C4-2B (cell line): ENCODE measurements around the gene STAMBPL1.
A peak's percentile ranks its signal among the peaks of the same experiment; 100 is the strongest.
"Not testable (repeated sequence)": the region's sequence is repeated elsewhere in the genome, so short reads cannot be mapped to it uniquely, and the experiment has no call there.

Experiments
- H3K27ac ChIP-seq: fragments of 450-650 bp; 2 replicates; pipeline ENCODE4 v1.5.1; 2017
- ZFX ChIP-seq: fragments of 450-650 bp; IDR thresholded peaks from 2 replicates; pipeline ENCODE4 v1.6.1; 2017
- TF ChIP-seq, protein P1 (sequence below): fragments of 450-650 bp; conservative IDR thresholded peaks from 2 replicates; pipeline ENCODE4 v1.5.1; 2017; ENCODE audit warnings: mild to moderate bottlenecking

Gene STAMBPL1

DNA sequence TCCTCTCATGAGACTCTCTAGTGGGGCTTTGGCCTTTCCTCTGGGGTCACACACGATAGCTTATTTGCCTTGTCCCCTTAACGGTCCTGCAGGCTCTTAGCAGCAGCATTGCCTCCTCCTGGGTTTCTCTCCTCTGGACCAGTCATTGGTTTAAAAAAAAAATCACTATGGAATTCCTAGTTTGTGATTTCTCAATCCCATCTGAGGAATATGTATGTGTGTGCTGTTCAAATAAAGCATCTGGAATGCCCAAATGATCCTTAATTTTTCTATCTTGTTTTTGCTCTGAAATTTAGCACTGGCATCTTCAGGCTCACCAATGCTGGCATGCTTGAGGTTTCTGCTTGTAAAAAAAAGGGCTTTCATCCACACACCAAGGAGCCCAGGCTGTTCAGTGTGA, 42.0 kb downstream of the STAMBPL1 start:
- no peak overlapping the region for H3K27ac ChIP-seq
- TF ChIP-seq, protein P1, sequence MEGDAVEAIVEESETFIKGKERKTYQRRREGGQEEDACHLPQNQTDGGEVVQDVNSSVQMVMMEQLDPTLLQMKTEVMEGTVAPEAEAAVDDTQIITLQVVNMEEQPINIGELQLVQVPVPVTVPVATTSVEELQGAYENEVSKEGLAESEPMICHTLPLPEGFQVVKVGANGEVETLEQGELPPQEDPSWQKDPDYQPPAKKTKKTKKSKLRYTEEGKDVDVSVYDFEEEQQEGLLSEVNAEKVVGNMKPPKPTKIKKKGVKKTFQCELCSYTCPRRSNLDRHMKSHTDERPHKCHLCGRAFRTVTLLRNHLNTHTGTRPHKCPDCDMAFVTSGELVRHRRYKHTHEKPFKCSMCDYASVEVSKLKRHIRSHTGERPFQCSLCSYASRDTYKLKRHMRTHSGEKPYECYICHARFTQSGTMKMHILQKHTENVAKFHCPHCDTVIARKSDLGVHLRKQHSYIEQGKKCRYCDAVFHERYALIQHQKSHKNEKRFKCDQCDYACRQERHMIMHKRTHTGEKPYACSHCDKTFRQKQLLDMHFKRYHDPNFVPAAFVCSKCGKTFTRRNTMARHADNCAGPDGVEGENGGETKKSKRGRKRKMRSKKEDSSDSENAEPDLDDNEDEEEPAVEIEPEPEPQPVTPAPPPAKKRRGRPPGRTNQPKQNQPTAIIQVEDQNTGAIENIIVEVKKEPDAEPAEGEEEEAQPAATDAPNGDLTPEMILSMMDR, result no peak
- no peak for TF ChIP-seq ZFX

DNA sequence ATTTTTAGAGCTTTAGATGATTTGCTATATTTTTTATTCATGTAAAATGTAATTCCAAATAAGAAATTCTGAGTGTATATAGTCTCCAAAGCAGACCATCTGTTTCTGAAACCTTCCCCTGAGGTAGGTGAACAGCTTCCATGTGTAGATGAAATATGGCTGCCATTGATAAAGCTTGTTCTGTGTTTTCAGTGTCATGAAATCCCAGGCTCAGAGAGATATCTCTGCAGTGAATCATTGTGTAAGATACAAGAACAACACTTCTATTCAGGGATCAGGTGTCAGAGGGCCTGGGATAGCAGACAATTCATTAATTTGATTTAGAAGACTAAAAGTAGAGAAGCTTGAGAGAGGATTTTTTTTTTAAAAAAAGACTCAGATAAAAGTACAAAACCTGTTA, 43.5 kb downstream of the STAMBPL1 start:
- no peak for TF ChIP-seq ZFX
- TF ChIP-seq, protein P1, result no peak
- no peak overlapping the region for H3K27ac ChIP-seq

DNA sequence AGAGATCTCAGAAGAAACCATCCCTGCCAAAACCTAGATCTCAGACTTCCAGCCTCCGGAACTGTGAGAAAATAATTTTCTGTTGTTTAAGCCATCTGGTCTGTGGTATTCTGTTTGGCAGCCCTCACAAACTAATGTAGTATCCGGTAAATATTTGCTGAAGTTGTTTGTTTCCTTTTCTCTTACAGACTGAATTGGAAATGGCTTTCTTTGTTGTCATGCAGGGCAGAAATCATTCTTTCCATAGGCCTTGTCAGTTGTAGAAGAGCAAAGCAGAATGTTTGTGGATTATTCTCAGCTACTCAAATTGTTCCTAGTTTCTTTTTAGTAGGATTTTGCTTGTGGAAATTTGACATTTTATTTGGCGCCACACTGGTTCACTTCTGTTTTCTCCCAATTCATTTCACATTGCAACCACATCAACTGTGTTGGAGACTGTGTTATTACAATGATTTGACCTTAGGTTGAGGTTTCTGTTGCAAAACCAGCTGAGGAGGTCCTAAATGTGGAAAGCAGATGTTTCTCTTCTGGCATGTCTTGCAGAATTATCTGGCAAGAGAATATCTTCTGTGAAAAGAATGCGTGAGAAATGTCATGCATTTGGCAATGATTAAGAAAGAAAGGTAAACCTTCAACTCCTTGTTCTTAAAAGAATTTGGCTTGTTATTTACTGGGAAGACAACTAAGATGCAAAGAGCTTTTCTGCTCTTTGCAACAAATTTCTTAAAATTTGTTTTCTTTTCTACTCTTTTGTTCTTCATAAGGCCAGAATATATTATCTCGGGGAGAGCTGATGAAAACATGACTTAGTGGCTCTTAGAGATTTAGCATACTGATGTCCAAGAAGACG, 46.7 kb downstream of the STAMBPL1 start:
- TF ChIP-seq, protein P1, result no peak
- TF ChIP-seq ZFX, result no peak
- H3K27ac ChIP-seq, result no peak overlapping the region

DNA sequence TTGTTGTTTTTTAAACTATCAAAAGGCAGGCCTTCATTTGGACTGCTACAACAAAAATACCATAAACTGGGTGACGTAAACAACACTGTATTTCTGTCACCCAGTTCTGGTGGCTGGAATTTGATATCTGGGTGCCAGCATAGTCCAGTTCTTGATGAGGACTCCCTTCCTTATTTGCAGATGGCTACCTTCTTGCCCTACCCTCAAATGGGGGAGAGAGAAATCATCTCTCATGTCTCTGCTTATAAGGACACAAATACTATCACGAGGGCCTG, 47.3 kb downstream of the STAMBPL1 start:
- no peak for TF ChIP-seq ZFX
- TF ChIP-seq, protein P1, result no peak
- no peak overlapping the region for H3K27ac ChIP-seq

DNA sequence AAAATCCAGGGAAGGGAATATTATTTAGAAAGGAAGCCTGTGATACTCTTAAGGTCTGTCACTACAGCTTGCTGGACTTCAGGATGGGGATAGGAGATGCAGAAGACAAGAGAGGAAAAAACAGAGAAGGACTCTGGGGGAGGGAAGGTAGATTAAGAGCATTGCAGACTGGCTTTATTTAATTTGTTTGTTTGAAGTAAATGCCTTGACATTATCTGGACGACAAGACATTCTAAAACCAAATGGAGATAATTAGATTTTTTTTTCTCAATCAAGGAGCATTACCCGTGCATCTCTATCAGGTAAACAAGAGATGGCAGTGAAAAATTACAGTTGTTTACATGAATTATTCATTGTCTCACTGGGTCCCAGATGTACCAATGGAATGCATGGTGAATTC, 48.2 kb downstream of the STAMBPL1 start:
- no peak for TF ChIP-seq ZFX
- TF ChIP-seq, protein P1, result no peak
- no peak overlapping the region for H3K27ac ChIP-seq

DNA sequence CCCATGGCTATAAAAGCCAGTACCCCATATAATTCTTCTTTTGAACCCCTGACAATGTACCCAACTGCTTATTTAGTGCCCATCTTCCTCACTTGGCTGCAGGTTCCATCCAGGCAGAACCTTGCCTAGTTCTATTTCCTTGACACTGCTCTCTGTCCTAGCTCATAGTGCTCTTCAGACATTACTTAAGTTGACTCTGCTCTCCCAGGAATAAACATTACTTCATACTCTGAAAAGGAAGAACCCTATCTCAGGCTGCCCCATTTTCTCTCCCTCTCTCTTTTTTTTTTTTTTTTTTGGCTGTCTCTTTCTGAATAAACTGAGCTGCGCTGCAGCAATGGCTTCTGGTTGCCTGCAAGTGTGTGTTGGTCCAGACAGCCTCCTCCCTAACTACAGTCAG, 51.5 kb downstream of the STAMBPL1 start:
- no peak for TF ChIP-seq ZFX
- TF ChIP-seq, protein P1, result no peak
- H3K27ac ChIP-seq, result no peak overlapping the region

DNA sequence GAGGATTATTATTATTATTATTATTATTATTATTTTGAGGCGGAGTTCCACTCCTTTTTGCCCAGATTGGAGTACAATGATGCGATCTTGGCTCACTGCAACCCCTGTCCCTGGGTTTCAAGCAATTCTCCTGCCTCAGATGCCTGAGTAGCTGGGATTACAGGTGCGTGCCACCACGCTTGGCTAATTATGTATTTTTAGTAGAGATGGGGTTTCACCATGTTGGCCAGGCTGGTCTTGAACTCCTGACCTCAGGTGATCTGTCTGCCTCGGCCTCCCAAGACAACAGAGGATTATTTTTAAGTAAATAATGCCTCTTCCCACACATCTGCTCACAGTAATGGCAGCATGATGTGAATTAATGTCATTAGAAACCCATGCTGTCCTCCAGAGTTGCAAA, 52.0 kb downstream of the STAMBPL1 start:
- not testable (repeated sequence) for H3K27ac ChIP-seq

DNA sequence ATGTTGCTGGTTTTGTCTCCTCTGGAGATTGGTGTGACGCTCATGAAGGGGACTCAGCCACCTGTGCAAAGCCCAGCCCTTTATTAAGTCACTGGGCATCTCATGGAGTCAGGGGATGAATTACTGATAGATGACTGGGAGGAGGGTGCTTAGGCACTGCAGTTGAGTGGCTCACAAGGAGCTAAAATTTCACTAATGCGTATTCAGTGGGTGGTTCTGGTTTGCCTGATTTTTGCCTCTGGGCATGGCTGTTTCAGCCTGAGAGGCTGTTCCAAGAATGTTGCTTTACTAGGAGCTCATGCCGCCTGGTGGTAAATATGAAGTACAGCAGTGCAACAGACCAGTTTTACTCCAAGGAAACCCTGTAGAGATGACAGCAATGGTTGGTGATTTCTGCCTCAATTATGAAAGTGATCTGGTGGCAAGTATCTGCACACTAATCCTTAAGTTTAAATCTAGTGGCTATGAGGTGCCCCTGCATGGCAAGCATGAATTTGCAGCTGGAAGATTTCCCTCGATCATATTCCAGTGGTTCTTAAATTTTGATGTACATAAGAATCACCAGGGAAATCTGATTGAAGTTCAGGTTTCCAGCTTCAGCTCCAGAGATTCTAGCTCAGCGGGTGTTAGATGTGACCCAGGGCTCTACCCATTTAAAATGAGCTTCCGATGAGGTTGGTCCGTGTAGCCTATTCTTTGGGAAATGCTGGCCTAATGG, 52.7 kb downstream of the STAMBPL1 start:
- H3K27ac ChIP-seq, result no peak overlapping the region
- TF ChIP-seq, protein P1, result peak; percentile 76
- TF ChIP-seq ZFX, result no peak
